HG02885 (cell line): ENCODE data around the gene OLFML3.
"Not testable (repeated sequence)": the region's sequence is repeated elsewhere in the genome, so short reads cannot be mapped to it uniquely, and the experiment has no call there.

ENCODE experiments used
- ATAC-seq: cut with Tn5 transposase; IDR thresholded peaks from one replicate; pipeline ENCODE4 v1.9.1; 2021; ENCODE audit warnings: mild to moderate bottlenecking; ENCODE audit not compliant: unreplicated experiment, poor library complexity

OLFML3 gene

DNA sequence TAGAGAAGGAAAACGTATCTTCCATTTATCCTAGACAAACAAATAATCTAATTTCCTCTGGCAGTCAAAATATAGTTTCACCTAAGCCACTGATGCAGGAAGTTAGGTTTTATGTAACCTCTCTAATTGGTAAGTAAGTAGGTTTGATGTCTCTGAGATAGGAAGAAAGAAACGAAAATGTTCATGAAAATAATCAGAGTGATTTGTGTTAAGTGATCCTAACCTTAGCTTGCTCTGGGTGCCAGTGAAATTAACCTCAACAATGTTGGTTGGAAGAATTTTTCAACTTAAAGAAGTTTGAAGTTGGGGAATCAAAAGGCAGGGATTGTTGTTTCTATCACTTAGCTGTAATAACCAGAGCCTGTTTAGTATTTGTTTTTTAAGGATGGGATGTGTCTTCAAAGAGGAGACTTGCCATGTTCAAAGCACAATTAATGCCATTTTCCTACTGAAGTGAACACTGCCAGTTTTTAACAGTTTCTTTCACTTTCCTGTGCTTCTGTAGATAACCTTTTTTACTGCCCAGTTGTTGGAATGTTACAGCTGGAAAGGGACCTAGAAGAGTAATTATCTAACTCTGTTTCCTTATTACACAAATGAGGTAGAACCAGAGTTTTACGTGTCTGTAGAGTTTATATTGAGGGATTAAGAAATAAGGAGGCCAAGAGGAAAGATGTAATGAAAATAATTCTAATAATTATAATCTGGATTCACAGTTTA is 31.7 kb upstream of the OLFML3 start:
- no peak for ATAC-seq

DNA sequence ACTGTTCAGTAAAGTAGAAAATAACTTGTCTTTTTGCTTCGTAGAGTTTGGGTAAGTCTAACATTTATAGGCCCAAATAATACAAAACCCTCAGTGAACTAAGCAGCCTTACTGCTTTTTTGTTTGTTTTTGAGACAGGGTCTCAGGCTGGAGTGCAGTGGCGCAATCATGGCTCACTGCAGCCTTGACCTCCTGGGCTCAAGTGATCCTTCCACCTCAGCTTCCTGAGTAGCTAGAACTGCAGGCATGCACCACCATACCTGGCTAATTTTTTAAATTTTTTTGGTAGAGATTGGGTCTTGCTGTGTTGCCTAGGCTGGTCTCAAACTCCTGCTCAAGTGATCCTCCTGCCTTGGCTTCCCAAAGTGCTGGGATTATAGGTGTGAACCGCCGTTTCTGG is 31.1 kb upstream of the OLFML3 start:
- ATAC-seq, result not testable (repeated sequence)

DNA sequence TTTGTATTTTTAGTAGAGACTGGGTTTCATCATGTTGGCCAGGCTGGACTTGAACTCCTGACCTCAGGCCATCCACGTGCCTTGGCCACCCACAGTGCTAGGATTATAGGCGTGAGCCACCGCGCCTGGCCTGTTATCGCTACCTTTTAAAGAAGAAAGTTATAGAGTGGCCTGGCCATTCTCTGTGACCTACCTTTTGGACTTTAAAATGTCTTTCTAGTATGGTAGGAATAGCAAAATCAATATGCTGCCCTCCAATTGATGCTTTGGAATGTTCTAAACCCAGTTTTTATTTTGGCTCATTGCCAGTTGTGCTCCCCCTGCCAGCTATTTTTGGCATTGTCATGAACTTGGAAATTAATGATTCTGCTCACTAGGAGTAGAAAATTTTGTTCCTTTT is 30.3 kb upstream of the OLFML3 start:
- ATAC-seq, result no peak

DNA sequence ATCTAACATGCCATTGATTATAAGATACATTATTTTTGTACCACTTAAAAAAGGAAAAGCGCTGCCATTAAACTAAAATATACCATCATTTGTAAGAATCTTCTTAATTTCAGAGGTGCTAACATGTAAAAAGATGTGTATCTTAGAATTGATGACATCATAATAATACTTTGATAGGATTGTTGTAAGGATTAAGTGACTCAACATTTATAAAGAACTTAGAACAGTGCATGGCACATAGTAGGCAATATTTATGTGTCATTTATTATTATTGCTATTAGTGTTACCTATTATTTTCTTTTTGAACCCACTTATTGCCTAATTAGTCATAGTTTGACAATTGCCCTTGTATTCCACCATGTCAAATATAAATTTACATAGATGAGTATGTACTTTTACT is 28.4 kb upstream of the OLFML3 start:
- no peak for ATAC-seq

DNA sequence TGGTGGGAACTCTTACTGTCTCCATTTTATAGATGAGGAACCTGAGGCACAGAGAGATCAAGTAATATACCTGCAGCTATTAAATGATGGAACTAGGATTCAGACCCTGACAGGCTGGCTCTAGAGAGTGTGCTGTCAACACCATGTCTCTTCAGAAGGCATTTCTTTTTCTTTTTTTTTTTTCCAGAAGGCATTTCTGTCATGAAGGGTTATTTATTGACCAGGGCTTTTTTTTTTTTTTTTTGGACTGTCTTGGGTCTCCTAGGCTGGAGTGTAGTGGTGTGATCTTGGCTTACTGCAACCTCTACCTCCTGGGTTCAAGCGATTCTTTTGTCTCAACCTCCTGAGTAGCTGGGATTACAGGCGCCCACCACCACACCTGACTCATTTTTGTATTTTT is 27.6 kb upstream of the OLFML3 start:
- no peak for ATAC-seq

DNA sequence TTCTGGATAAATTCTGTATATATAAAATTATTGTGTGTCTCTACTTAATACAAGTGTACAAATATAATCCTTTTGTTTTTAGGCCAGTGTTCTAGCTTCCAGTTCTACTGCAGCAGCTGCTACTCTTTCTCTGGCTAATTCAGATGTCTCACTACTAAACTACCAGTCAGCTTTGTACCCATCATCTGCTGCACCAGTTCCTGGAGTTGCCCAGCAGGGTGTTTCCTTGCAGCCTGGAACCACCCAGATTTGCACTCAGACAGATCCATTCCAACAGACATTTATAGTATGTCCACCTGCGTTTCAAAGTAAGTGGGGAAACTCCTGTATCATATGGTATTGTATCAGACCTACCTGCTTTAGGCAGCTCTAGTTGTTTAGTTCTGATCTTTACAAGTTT is 21.3 kb upstream of the OLFML3 start:
- ATAC-seq, result no peak

DNA sequence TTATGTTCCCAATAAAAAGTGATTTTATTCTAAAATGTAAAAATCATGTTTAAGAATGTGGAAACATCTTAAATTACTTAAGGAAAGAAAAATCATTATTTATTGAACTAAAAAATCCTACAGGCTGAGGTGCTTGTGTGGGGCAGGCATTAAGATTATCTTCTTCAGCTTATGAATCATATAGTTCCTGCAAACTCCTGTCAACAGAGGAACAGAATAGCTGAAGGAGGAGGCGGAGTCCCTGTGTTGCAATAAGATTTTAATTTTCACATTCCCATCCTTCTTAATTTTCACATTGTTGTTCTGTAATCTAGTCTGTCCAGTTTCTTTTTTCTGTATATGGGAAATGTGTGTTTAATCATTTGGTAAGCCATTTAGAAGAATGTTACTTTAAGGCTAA is 20.6 kb upstream of the OLFML3 start:
- no peak for ATAC-seq

DNA sequence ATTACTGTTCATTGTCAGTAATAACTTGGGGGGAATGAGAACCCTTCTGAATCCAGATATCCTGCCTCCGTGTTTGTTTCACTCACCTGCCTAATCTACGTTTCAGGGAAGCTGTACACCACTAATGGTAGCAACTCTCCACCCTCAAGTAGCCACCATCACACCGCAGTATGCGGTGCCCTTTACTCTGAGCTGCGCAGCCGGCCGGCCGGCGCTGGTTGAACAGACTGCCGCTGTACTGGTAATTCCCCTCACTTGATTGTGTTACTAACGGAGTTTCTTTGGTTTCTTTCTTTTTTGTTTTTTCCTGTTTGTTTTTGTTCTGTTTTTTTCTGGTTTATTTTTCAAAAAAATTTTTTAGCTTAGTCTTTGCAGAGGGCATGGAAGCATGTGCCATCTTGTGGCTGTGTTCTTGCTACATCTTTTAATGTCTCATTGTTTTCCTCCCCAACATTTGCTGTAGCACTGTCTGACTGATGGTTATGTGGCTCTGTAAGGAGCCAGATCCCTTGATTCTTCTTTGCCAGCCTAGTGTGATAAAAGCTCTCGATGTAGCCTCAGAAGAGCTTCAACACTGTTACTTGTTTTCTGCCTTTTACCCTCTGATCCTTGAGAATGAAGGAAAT is 15.9 kb upstream of the OLFML3 start:
- no peak for ATAC-seq

DNA sequence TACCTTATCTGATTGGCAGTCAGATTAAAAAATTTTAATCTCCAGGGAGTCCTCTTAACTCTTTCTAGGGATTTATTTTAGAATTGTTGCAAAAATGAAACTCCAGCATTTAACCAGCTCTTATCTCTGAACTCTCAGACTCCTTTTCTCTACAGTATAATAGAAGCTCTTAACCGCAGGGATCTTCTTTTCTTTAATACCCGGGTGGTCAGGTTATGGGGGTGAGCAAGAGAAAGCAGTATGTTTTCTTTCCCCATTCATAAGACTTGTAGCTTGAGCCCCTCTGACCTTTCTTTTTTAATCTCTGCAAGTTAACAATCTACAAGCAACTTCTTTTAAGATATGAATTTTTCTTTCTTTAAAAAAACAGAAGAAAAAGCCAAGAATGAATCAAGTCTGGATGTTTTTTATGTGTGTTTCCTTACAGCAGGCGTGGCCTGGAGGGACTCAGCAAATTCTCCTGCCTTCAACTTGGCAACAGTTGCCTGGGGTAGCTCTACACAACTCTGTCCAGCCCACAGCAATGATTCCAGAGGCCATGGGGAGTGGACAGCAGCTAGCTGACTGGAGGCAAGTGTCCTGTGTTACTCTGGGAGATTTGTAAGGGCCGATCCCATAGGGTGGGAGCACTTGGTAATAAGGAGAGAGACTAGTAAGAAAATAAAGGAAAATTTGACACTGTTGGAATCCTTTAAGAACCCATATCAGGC is 13.4 kb upstream of the OLFML3 start:
- no peak for ATAC-seq

DNA sequence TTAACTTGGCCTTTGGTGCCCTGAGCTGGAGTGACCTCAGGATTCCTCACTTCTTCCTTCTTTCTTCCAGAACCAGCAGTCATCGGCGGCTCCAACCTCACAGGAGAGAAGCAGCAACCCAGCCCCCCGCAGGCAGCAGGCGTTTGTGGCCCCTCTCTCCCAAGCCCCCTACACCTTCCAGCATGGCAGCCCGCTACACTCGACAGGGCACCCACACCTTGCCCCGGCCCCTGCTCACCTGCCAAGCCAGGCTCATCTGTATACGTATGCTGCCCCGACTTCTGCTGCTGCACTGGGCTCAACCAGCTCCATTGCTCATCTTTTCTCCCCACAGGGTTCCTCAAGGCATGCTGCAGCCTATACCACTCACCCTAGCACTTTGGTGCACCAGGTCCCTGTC is 6.3 kb upstream of the OLFML3 start:
- no peak for ATAC-seq

DNA sequence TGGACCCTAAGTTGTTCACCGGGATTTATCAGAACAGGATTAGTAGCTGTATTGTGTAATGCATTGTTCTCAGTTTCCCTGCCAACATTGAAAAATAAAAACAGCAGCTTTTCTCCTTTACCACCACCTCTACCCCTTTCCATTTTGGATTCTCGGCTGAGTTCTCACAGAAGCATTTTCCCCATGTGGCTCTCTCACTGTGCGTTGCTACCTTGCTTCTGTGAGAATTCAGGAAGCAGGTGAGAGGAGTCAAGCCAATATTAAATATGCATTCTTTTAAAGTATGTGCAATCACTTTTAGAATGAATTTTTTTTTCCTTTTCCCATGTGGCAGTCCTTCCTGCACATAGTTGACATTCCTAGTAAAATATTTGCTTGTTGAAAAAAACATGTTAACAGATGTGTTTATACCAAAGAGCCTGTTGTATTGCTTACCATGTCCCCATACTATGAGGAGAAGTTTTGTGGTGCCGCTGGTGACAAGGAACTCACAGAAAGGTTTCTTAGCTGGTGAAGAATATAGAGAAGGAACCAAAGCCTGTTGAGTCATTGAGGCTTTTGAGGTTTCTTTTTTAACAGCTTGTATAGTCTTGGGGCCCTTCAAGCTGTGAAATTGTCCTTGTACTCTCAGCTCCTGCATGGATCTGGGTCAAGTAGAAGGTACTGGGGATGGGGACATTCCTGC is 3.9 kb upstream of the OLFML3 start:
- ATAC-seq, result no peak

DNA sequence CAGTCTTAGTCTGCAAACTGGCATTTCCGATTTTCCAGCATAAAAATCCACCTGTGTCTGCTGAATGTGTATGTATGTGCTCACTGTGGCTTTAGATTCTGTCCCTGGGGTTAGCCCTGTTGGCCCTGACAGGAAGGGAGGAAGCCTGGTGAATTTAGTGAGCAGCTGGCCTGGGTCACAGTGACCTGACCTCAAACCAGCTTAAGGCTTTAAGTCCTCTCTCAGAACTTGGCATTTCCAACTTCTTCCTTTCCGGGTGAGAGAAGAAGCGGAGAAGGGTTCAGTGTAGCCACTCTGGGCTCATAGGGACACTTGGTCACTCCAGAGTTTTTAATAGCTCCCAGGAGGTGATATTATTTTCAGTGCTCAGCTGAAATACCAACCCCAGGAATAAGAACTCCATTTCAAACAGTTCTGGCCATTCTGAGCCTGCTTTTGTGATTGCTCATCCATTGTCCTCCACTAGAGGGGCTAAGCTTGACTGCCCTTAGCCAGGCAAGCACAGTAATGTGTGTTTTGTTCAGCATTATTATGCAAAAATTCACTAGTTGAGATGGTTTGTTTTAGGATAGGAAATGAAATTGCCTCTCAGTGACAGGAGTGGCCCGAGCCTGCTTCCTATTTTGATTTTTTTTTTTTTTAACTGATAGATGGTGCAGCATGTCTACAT is 2.5 kb upstream of the OLFML3 start:
- no peak for ATAC-seq

DNA sequence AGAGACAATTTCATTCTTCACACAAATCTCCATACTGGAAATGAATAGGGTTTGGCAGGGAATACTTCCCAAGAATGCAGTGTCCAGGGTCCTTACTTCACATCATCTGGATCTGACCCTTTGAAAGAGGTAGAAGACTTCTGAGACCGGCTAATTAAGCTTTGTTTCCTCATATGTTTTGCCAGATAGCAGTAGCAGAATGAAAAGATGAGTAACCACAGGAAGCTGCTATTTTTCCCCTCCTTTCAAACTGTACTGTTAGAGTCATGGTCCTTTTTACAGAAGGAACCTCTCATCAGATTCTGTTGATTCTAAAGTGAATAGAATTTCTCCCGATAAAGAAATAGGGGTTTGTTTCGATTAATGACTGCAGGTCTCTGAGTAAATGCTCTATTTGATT is 1.4 kb upstream of the OLFML3 start:
- ATAC-seq, result no peak

DNA sequence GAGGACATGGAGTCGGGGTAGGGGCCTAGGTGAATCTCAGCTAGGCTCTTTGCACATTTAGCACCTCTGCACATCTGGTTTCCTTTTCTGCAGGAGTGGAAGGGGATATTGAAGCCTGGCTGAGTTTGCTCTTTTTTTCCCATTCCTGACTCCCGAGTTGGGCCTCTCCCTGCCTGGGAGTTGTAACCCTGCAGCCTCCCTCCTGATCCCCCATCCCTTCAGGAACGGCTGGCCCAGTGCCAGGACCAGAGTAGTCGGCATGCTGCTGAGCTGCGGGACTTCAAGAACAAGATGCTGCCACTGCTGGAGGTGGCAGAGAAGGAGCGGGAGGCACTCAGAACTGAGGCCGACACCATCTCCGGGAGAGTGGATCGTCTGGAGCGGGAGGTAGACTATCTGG is 836 bp downstream of the OLFML3 start:
- ATAC-seq, result no peak

DNA sequence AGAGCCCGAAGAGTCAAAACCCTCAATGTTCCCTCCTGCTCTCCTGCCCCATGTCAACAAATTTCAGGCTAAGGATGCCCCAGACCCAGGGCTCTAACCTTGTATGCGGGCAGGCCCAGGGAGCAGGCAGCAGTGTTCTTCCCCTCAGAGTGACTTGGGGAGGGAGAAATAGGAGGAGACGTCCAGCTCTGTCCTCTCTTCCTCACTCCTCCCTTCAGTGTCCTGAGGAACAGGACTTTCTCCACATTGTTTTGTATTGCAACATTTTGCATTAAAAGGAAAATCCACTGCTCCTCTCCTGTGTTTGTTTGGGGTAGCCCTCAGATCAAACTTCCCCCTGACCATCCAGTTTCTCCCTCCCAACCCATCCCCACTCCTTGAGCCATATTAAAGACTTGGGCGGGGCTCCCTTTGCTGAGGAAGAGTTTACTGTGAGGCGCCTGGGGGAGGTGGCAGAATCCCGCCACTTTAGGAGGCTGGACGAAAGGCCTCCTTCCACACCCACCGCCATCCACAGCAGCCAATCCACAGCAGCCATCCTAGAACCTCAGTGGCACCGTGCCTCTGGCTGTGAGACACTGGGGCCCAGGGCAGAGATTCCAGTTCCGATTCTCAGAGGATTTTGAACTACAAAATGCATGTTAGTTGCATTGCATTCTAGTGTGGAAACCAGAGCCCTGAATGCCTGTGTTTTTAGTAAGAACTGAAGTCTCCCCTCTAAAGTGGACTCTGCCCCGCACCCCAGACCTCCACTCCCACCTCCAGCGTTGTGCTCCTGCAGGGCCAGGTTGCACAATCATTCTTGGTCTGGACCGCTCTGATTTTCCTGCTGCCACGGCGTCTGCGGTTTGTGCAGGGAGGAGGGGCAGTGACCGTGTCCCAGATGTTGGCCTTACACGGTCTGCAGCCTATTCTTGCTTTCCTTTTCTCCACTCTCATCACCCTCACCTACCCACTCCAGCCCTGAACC is 3.0 kb downstream of the OLFML3 start:
- ATAC-seq, result no peak

DNA sequence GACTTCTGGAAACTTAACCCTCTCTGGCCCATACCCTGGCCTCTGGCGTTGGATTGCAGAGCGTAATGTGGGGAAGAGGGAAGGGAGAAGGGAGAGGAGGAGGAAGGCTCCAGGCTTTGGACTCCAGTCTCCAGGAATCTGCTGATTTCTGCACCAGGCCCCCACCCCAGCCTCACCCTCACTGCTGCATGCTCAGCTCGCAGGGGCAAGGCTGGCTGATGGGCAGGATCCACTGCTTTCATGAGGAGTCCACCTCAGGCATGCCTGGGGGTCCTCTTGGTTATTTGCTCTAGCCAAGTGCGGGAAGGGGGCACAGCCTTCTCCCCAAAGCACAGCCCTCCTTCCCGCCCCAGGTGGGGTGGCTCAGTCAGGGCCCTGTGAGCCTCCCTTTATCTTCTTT is 3.7 kb downstream of the OLFML3 start:
- no peak for ATAC-seq

DNA sequence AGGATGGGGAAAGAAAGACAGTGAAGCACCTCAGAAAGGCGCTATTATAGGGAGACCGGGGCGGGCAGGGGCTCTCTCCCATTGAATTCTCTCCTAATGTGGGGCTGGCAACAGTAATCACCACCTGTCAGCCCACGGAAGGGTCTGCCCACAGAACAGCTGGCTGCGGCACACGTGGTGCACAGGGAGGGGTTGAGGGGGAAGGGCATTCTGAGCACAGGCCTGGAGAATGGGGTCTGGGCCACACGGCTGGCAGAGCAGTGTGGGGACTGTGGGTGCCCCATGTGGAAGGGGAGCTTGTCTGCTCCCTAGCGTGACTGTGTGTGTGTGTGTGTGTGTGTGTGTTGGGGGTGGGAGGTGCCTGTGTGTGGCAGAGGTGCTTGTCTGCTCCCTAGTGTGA is 4.1 kb downstream of the OLFML3 start:
- ATAC-seq, result no peak

DNA sequence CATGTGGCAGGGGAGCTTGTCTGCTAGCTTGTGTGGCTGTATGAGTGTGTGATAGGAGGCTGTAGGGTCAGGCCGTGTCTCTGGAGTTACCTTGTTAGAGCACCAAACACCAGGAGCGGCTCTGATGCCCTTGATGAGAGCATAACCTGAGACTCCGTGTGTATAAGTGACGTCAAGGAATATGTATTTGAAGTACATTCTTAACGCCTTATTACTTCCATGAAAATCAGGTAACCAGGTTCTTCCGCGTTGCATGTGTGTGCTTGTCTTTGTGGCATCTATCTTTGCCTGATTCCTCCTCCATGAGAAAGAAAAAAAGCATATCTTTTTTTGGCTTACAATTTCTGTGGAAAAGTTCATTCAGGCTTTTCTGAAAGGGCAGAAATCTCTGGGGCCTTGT is 4.6 kb downstream of the OLFML3 start:
- ATAC-seq, result no peak

DNA sequence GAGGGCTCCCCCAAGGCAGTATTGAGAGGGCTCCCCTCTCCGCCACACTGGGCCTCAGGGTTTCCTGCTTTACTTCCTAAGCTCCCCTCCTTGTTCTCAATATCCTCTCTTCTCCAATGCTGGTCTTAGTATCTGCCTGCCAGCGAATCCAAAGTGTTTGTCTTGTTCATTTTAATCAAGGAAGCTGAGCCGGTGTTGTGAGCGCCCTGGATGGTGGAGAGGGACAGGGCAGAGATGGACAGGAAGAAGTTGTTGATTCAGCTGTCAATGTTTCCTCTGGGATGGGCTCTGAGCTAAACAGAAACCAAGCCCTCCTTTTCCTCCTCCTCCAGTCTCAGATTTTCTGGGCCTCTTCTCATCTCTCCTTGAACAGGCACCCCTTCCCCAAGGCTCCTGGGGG is 5.4 kb downstream of the OLFML3 start:
- ATAC-seq, result no peak

DNA sequence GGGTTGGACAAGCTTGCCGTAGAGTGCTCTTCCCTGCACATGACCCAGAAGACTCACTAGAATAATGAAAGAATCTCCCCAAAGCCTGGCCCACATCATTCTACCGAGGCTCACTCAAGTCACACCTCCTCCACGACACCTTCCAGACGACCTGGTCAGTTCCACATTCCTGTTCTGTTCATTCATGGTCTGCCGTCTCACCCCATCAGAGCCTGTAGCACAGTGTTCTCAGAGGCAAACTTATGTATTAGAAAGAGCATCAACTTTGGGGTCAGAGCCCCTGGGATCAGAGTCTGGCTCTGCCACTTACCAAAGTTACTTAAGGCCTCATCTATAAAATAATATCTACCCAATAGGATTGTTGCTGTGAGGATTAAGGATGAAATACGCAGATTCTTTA is 7.5 kb downstream of the OLFML3 start:
- ATAC-seq, result no peak
